Measurements from ENCODE around the gene FDX2. TPM values are rescaled to one million over a fixed set of nuclear protein-coding genes. Genes with fewer than 3 reads are reported as not detected.

Gene FDX2
- total and polyA plus RNA-seq, 2 of the 13 experiments (the other 11 are each of a cell fraction or from before 2014, with no cell fraction given), result 21.0 to 24.7 TPM

- TF ChIP-seq, protein P1, sequence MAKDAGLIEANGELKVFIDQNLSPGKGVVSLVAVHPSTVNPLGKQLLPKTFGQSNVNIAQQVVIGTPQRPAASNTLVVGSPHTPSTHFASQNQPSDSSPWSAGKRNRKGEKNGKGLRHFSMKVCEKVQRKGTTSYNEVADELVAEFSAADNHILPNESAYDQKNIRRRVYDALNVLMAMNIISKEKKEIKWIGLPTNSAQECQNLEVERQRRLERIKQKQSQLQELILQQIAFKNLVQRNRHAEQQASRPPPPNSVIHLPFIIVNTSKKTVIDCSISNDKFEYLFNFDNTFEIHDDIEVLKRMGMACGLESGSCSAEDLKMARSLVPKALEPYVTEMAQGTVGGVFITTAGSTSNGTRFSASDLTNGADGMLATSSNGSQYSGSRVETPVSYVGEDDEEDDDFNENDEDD (CRISPR knock-in tag; IDR thresholded peaks at IDR 0.05; ENCODE audit: borderline replicate concordance), result peak; percentile 77; the same call in 1 of the 2 replicates
- TF ChIP-seq, protein P2, sequence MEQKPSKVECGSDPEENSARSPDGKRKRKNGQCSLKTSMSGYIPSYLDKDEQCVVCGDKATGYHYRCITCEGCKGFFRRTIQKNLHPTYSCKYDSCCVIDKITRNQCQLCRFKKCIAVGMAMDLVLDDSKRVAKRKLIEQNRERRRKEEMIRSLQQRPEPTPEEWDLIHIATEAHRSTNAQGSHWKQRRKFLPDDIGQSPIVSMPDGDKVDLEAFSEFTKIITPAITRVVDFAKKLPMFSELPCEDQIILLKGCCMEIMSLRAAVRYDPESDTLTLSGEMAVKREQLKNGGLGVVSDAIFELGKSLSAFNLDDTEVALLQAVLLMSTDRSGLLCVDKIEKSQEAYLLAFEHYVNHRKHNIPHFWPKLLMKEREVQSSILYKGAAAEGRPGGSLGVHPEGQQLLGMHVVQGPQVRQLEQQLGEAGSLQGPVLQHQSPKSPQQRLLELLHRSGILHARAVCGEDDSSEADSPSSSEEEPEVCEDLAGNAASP (CRISPR knock-in tag; IDR thresholded peaks at IDR 0.05; ENCODE audit: borderline replicate concordance), result no peak
- no peak for TF ChIP-seq FIP1L1 (IDR thresholded peaks at IDR 0.05; ENCODE audit: borderline replicate concordance, insufficient read depth, low read depth, low read length)
- TF ChIP-seq FOXC1 (CRISPR knock-in tag; IDR thresholded peaks at IDR 0.05; ENCODE audit: borderline replicate concordance), result peak; percentile 54; the same call in 1 of the 2 replicates
- 0 out of 2 replicates have a peak, but pooled peaks have one; percentile 73 for TF ChIP-seq NPAS2 (CRISPR knock-in tag; IDR thresholded peaks at IDR 0.05; ENCODE audit: borderline replicate concordance)
- TF ChIP-seq ZNF335 (CRISPR knock-in tag; IDR thresholded peaks at IDR 0.05), result no peak; the same call in 1 of the 2 replicates
- no peak for TF ChIP-seq ZNF747 (CRISPR knock-in tag; IDR thresholded peaks at IDR 0.05; ENCODE audit: borderline replicate concordance)
- no peak for TF ChIP-seq ZNF607 (CRISPR knock-in tag; IDR thresholded peaks at IDR 0.05; ENCODE audit: borderline replicate concordance)
- 0 out of 2 replicates have a peak, but pooled peaks have one; percentile 45 for TF ChIP-seq ZFP90 (CRISPR knock-in tag; IDR thresholded peaks at IDR 0.05; ENCODE audit: borderline replicate concordance)
- TF ChIP-seq EEA1 (CRISPR knock-in tag; IDR thresholded peaks at IDR 0.05; ENCODE audit: borderline replicate concordance), result peak; percentile 69; the same call in 1 of the 2 replicates
- TF ChIP-seq, protein P3, sequence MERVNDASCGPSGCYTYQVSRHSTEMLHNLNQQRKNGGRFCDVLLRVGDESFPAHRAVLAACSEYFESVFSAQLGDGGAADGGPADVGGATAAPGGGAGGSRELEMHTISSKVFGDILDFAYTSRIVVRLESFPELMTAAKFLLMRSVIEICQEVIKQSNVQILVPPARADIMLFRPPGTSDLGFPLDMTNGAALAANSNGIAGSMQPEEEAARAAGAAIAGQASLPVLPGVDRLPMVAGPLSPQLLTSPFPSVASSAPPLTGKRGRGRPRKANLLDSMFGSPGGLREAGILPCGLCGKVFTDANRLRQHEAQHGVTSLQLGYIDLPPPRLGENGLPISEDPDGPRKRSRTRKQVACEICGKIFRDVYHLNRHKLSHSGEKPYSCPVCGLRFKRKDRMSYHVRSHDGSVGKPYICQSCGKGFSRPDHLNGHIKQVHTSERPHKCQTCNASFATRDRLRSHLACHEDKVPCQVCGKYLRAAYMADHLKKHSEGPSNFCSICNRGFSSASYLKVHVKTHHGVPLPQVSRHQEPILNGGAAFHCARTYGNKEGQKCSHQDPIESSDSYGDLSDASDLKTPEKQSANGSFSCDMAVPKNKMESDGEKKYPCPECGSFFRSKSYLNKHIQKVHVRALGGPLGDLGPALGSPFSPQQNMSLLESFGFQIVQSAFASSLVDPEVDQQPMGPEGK (CRISPR knock-in tag; IDR thresholded peaks at IDR 0.05), result peak; percentile 8; the same call in 1 of the 2 replicates
- TF ChIP-seq ARHGAP35 (CRISPR knock-in tag; IDR thresholded peaks at IDR 0.05; ENCODE audit: borderline replicate concordance), result no peak; the same call in 1 of the 2 replicates
- TF ChIP-seq, protein P4, sequence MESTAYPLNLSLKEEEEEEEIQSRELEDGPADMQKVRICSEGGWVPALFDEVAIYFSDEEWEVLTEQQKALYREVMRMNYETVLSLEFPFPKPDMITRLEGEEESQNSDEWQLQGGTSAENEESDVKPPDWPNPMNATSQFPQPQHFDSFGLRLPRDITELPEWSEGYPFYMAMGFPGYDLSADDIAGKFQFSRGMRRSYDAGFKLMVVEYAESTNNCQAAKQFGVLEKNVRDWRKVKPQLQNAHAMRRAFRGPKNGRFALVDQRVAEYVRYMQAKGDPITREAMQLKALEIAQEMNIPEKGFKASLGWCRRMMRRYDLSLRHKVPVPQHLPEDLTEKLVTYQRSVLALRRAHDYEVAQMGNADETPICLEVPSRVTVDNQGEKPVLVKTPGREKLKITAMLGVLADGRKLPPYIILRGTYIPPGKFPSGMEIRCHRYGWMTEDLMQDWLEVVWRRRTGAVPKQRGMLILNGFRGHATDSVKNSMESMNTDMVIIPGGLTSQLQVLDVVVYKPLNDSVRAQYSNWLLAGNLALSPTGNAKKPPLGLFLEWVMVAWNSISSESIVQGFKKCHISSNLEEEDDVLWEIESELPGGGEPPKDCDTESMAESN (CRISPR knock-in tag; conservative IDR thresholded peaks at IDR 0.05), result 0 out of 2 replicates have a peak, but pooled peaks have one; percentile 32
- TF ChIP-seq LCORL (IDR thresholded peaks at IDR 0.05), result no peak
- 0 out of 2 replicates have a peak, but pooled peaks have one; percentile 37 for TF ChIP-seq LCORL (CRISPR knock-in tag; IDR thresholded peaks at IDR 0.05)
- TF ChIP-seq, protein P5, sequence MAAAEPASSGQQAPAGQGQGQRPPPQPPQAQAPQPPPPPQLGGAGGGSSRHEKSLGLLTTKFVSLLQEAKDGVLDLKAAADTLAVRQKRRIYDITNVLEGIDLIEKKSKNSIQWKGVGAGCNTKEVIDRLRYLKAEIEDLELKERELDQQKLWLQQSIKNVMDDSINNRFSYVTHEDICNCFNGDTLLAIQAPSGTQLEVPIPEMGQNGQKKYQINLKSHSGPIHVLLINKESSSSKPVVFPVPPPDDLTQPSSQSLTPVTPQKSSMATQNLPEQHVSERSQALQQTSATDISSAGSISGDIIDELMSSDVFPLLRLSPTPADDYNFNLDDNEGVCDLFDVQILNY (CRISPR knock-in tag; conservative IDR thresholded peaks at IDR 0.05), result no peak
- 0 out of 2 replicates have a peak, but pooled peaks have one; percentile 19 for TF ChIP-seq KAT8 (CRISPR knock-in tag; IDR thresholded peaks at IDR 0.05)
- 0 out of 2 replicates have a peak, but pooled peaks have one; percentile 4 for TF ChIP-seq ZBTB3 (CRISPR knock-in tag; IDR thresholded peaks at IDR 0.05; ENCODE audit: borderline replicate concordance, low read depth)
- TF ChIP-seq MTA1 (CRISPR knock-in tag; IDR thresholded peaks at IDR 0.05; ENCODE audit: borderline replicate concordance), result peak; percentile 50; the same call in 1 of the 2 replicates
- peak; percentile 54; the same call in 1 of the 2 replicates for TF ChIP-seq ZNF225 (CRISPR knock-in tag; IDR thresholded peaks at IDR 0.05)
These were observed 26.5 kb downstream of the FDX2 start (continued) for GRCh38 chr19:10289167-10289835.
